Stimulated activated CD8-positive, alpha-beta memory T cell treated with anti-CD3 and anti-CD28 coated beads, Interleukin-2, amount 100 ng/mL, for 1 hour (primary cell): ENCODE measurements around the gene MRPS6.

ENCODE experiments used
- DNase-seq, 2 donors: peaks; one replicate each; pipeline ENCODE4 v3.0.0-alpha.2; 2020; ENCODE audit warnings: low read depth in 2 of 2

MRPS6 gene

GRCh38 chr21:34132926-34133325, 59.5 kb downstream of the MRPS6 start:
- DNase-seq = no peak

GRCh38 chr21:34133392-34133791, 60.0 kb downstream of the MRPS6 start:
- DNase-seq = no peak

- DNase-seq = no peak
Measured at GRCh38 chr21:34133802-34134201, 60.4 kb downstream of the MRPS6 start.

- DNase-seq = no peak
Measured at GRCh38 chr21:34135330-34135729, 62.0 kb downstream of the MRPS6 start.

GRCh38 chr21:34141373-34141772, 68.0 kb downstream of the MRPS6 start:
- no peak for DNase-seq

- DNase-seq = no peak
Measured at GRCh38 chr21:34143685-34144182, 70.4 kb downstream of the MRPS6 start.

- no peak for DNase-seq
Measured at GRCh38 chr21:34144224-34144623, 70.8 kb downstream of the MRPS6 start.

- DNase-seq = no peak
Measured at GRCh38 chr21:34147792-34148418, 74.5 kb downstream of the MRPS6 start.

- no peak for DNase-seq
Measured at GRCh38 chr21:34148419-34148804, 75.0 kb downstream of the MRPS6 start.

- DNase-seq = no peak
Measured at GRCh38 chr21:34148826-34149558, 75.6 kb downstream of the MRPS6 start.

GRCh38 chr21:34152500-34152899, 79.1 kb downstream of the MRPS6 start:
- no peak for DNase-seq

GRCh38 chr21:34154878-34155277, 81.5 kb downstream of the MRPS6 start:
- DNase-seq = no peak

GRCh38 chr21:34156957-34157356, 83.6 kb downstream of the MRPS6 start:
- DNase-seq = no peak

- no peak for DNase-seq
Measured at GRCh38 chr21:34157521-34157920, 84.1 kb downstream of the MRPS6 start.

GRCh38 chr21:34158866-34159835, 85.8 kb downstream of the MRPS6 start:
- DNase-seq = no peak

GRCh38 chr21:34166468-34166867, 93.1 kb downstream of the MRPS6 start:
- no peak for DNase-seq

GRCh38 chr21:34170886-34171285, 97.5 kb downstream of the MRPS6 start:
- DNase-seq = no peak

GRCh38 chr21:34174470-34174869, 101.1 kb downstream of the MRPS6 start:
- no peak for DNase-seq

GRCh38 chr21:34176448-34176847, 103.1 kb downstream of the MRPS6 start:
- no peak for DNase-seq

GRCh38 chr21:34177919-34178567, 104.7 kb downstream of the MRPS6 start:
- no peak for DNase-seq

GRCh38 chr21:34179204-34179935, 106.0 kb downstream of the MRPS6 start:
- DNase-seq = no peak
